GM12873 (cell line): Measurements from ENCODE around the gene ARF1.

Source experiments
- TF ChIP-seq, protein P1 (sequence below): IDR thresholded peaks from 2 replicates; pipeline ENCODE4 v1.5.1; 2012; ENCODE audit warnings: low read depth, mild to moderate bottlenecking, moderate library complexity, low read length, control low read depth; ENCODE audit not compliant: insufficient read depth; ENCODE audit errors: missing control alignments

Gene ARF1

DNA sequence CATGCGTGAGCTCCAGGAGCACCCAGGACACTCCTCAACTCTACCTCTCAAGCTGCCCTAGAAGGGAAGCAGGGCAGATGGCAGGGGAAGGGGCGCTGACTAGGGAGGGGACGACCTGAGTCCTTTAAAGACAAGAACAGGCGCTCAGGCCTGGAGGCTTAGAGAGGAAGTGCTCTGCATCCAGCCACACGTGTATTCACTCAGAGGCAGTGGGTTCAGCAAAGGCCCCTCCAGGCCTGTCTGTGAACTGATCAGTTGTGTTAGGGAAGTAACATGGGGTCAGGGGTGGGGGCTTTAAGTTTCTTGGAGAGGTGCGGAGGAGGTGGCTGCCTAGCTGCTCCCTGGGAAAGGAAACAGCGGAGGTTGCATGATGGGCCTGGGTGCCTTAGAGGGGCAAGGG, 37.1 kb upstream of the ARF1 start:
- TF ChIP-seq, protein P1, sequence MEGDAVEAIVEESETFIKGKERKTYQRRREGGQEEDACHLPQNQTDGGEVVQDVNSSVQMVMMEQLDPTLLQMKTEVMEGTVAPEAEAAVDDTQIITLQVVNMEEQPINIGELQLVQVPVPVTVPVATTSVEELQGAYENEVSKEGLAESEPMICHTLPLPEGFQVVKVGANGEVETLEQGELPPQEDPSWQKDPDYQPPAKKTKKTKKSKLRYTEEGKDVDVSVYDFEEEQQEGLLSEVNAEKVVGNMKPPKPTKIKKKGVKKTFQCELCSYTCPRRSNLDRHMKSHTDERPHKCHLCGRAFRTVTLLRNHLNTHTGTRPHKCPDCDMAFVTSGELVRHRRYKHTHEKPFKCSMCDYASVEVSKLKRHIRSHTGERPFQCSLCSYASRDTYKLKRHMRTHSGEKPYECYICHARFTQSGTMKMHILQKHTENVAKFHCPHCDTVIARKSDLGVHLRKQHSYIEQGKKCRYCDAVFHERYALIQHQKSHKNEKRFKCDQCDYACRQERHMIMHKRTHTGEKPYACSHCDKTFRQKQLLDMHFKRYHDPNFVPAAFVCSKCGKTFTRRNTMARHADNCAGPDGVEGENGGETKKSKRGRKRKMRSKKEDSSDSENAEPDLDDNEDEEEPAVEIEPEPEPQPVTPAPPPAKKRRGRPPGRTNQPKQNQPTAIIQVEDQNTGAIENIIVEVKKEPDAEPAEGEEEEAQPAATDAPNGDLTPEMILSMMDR, result no peak

DNA sequence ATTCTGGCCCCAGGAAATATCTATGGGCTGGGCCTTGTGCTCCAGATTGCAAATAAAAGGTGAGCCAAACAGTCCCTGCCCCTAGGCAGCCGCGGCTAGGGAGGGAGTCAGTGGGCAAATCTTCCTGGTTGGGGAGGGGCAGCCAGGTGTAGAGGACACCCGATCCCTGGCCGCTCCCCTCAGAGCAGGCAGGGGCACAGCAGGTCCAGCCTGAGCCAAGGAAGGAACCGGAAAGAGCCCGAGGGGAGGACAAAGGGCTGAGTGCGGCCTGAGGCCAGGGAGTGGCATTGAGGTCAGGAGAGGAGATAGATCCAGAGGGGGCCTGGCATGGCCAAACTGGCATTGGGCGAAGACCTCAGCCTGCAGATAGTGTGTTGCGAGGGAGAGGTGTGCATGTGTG, 36.6 kb upstream of the ARF1 start:
- TF ChIP-seq, protein P1, result no peak

DNA sequence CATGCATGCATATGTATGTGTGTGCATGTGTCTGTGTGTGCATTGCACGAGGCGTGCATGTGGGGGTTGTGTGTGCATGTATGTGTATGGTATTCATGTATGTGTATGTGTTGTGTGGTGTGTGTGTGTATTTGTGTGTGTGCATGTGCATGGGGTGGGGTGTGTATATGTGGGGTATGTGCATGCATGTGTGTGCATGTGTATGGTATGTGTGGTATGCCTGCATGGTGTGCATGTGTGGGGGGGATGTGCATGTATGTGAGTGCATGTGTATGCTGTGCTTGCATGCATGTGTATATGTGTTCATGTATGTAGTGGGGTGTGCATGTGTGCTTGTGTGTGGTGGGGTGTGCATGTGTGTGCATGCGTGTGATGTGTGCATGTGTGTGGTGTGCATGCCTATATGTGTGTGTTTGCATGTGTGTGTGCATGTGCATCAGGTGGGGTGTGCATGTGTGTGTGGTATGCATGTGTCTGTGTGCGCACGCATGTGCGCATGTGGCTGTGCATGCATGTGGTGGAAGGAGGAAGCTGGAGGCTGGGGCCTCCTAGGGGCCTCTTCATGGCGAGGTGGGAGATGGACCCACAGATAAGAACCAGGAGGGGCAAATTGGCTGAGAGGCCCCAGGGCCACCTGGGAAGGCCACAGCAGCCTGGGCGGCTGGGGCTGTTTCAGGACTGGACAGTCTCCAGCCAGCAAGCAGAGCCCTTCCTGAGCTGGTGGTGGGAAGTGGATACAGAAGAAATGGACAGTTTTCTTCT, 35.9 kb upstream of the ARF1 start:
- TF ChIP-seq, protein P1, result no peak

DNA sequence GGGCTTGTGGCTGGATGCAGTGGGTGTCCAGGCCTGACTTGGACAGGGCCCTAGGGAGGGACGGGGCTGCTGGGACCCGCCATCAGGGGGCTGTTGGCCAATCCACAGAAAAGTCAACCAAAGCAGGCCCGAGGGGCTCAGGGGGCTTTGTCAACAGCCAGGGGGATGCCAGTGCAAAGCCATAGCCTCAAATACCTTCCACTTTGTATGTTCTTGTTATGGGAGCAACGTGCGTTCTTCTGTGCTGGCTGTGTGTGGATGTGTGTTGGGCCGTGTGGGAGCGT, 35.4 kb upstream of the ARF1 start:
- TF ChIP-seq, protein P1, result no peak

DNA sequence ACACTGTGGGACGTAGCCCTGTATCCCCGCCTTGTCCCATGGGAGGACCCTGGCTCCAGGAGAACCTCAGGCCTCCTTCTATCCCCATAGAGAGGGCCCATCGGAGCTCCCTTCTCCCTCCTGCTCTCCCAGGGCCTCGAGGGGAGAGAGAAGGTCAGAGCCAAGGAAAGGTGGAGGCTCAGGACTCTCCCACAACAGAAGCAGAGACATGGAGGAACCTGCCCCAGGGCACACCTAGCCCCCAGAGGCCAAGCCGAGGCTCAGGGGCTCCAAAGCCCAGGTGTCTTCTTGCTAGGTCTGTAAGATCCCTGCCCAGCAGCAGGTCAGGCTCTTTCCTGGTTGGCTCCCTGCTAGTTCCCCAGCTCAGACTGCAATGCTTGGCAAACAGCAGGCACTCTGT, 34.4 kb upstream of the ARF1 start:
- TF ChIP-seq, protein P1, result no peak

DNA sequence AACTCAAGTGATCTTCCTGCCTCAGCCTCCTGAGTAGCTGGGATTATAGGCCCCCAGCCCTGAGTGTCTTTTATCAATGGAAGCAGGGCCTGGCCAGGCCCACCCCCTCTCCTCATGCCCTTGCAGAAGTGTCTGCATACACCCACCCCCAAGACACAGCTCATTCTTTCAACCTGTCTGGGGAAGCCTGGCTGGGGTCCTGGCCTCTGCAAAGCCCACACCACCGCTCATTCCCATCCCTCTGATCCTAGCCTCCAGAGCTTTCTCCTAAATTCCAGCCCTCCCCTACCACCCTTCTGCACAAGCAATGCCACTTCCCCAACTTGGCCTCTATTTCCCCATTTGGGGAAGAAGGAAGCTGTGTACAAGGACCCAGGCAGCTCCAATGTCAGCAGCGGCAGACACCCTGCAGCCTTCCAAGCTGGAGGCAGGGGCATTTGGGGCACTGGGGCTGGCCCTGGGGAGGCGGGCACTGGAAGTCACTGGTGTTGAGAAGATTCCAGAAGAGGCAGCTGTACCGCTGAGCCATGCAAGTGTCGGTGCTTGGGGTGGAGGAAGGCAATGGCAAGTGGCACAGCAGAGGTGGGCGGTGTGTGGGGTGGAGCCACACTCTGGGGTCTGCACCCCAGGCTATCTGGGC, 33.7 kb upstream of the ARF1 start:
- TF ChIP-seq, protein P1, result no peak

DNA sequence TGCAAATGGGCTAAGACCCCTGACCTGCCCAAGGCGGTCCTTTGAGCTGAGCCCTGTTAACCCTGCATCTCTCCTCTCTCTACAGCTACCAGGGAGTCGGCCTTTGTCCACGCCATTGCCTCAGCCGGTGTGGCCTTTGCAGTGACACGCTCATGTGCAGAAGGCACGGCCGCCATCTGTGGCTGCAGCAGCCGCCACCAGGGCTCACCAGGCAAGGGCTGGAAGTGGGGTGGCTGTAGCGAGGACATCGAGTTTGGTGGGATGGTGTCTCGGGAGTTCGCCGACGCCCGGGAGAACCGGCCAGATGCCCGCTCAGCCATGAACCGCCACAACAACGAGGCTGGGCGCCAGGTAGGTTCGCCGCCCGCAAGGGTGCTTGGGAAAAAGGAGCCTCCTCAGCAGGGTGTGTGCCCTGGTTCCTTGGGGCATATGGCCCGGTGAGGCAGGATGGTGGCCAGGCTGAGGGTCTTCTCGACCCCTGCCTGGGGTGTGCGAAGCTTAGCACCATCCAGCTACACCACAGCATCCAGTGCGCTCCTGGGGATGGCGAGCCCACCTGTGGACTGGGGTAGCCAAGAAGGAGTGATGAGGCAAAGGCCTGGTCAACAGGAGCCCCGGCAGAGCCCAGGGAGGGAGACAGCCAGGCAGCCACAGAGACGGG, 31.8 kb upstream of the ARF1 start:
- TF ChIP-seq, protein P1, result no peak
